Measurements from ENCODE around the gene CSNK1G1.

CSNK1G1 gene

GRCh38 chr15:64256051-64256450, 99.9 kb downstream of the CSNK1G1 start:
- no peak for DNase-seq (ENCODE audit: low read depth)
- TF ChIP-seq, protein P1, sequence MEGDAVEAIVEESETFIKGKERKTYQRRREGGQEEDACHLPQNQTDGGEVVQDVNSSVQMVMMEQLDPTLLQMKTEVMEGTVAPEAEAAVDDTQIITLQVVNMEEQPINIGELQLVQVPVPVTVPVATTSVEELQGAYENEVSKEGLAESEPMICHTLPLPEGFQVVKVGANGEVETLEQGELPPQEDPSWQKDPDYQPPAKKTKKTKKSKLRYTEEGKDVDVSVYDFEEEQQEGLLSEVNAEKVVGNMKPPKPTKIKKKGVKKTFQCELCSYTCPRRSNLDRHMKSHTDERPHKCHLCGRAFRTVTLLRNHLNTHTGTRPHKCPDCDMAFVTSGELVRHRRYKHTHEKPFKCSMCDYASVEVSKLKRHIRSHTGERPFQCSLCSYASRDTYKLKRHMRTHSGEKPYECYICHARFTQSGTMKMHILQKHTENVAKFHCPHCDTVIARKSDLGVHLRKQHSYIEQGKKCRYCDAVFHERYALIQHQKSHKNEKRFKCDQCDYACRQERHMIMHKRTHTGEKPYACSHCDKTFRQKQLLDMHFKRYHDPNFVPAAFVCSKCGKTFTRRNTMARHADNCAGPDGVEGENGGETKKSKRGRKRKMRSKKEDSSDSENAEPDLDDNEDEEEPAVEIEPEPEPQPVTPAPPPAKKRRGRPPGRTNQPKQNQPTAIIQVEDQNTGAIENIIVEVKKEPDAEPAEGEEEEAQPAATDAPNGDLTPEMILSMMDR (IDR thresholded peaks at IDR 0.05; ENCODE audit: control insufficient read depth, insufficient read depth, low read depth, low read length, missing control alignments): no peak
- no peak overlapping the region for H3K4me3 ChIP-seq (ENCODE audit: control insufficient read depth, low read depth, low read length)

GRCh38 chr15:64251658-64252057, 104.3 kb downstream of the CSNK1G1 start:
- TF ChIP-seq, protein P1 (IDR thresholded peaks at IDR 0.05; ENCODE audit: control insufficient read depth, insufficient read depth, low read depth, low read length, missing control alignments): no peak
- DNase-seq (ENCODE audit: low read depth): no peak
- no peak overlapping the region for H3K4me3 ChIP-seq (ENCODE audit: control insufficient read depth, low read depth, low read length)

GRCh38 chr15:64251121-64251520, 104.9 kb downstream of the CSNK1G1 start:
- TF ChIP-seq, protein P1 (IDR thresholded peaks at IDR 0.05; ENCODE audit: control insufficient read depth, insufficient read depth, low read depth, low read length, missing control alignments): no peak
- H3K4me3 ChIP-seq (ENCODE audit: control insufficient read depth, low read depth, low read length): no peak overlapping the region
- no peak for DNase-seq (ENCODE audit: low read depth)

- TF ChIP-seq, protein P1 (IDR thresholded peaks at IDR 0.05; ENCODE audit: control insufficient read depth, insufficient read depth, low read depth, low read length, missing control alignments): no peak
- DNase-seq (ENCODE audit: low read depth): peak; percentile 5
- H3K4me3 ChIP-seq (ENCODE audit: control insufficient read depth, low read depth, low read length): no peak overlapping the region
Measured at GRCh38 chr15:64249883-64250575, 105.9 kb downstream of the CSNK1G1 start.

DNA sequence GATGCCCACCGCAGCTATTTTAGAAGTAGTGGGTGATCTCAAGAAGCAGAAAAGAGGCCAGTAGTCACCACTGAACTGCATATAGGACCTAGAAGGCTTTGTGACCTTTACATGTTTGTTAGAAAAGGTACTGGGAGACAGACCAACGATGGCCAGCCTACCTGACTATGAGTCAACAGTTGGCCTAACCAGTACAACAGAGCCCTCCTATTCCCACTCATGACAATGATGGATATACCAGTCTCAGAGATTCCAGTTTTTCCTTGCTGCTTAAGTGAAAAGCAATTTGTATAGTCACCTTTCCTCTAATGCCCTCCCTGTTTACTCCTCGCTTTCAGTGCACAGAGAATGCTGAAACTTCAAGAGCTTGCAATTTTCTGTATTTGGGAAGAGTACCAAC, 106.6 kb downstream of the CSNK1G1 start:
- no peak for DNase-seq (ENCODE audit: low read depth)
- H3K4me3 ChIP-seq (ENCODE audit: control insufficient read depth, low read depth, low read length): no peak overlapping the region
- TF ChIP-seq, protein P1 (IDR thresholded peaks at IDR 0.05; ENCODE audit: control insufficient read depth, insufficient read depth, low read depth, low read length, missing control alignments): no peak

DNA sequence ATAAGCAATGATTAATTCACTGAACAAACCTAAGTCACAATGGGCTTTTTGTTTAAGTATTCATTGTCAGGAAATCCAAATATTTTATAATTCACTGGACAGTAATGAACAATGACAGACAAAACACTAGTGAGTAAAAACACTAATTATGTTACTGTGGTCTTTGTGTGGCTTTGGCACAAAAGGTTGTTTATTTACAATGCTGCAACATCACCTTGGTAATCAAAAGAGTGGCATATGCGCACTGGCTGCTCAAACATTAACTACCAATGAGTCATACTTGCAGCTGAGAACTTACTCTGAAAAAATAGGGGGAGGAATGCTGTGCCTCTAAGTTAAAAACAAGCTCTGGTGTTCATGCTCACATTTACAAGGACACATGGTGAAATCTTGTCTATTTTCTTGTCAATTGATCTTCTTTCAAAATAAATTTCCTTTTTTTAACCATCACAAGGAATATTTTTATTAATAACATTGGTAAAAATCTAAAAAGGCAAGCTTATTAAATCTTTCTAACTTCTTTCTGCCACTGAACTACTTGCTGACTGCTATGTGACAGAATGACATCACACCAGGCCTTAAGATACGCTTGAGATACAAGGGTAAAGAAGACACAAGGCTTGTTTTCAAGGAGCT, 107.9 kb downstream of the CSNK1G1 start:
- TF ChIP-seq, protein P1 (IDR thresholded peaks at IDR 0.05; ENCODE audit: control insufficient read depth, insufficient read depth, low read depth, low read length, missing control alignments): no peak
- no peak overlapping the region for H3K4me3 ChIP-seq (ENCODE audit: control insufficient read depth, low read depth, low read length)
- DNase-seq (ENCODE audit: low read depth): peak; percentile 55
